ENCODE results near the gene NFKBIA.

- TF ChIP-seq CTCF (IDR thresholded peaks at IDR 0.05; ENCODE audit: low read depth, low read length) (no peak), MAX (IDR thresholded peaks at IDR 0.05; ENCODE audit: low read depth, low read length) (no peak)
These were observed 30.6 kb upstream of the NFKBIA start for GRCh38 chr14:35435177-35435576.

Measured in NB4 (cell line).